Common myeloid progenitor, CD34-positive (primary cell): Measurements from ENCODE around the gene DSG1.
"Not testable (repeated sequence)": the region's sequence is repeated elsewhere in the genome, so short reads cannot be mapped to it uniquely, and the experiment has no call there.

Experiments used
- CTCF ChIA-PET: fragments of 350-600 bp; sonication (Branson Sonifier 250); formaldehyde crosslinking; loops from one replicate; lab custom pipeline; 2021; ENCODE audit warnings: antibody characterized with exemption; lab: Charles Lee
- POLR2A ChIA-PET: fragments of 350-600 bp; sonication (Branson Sonifier 250); formaldehyde crosslinking; loops from one replicate; lab custom pipeline; 2021; ENCODE audit warnings: antibody characterized with exemption; lab: Charles Lee
- DNase-seq, 3 donors: peaks; one replicate each; pipeline versions ENCODE4 v3.0.0 to v3.0.0-alpha.2; 2013
- H3K27ac ChIP-seq, 2 experiments: 1 replicate in 1 of 2; 2 replicates in 1 of 2; pipeline ENCODE4 v1.7.0; 2013; ENCODE audit warnings: inconsistent platforms in 2 of 2, low read length in 2 of 2, mild to moderate bottlenecking in 2 of 2, low read depth in 1 of 2, moderate library complexity in 1 of 2; ENCODE audit not compliant: severe bottlenecking in 2 of 2, insufficient read depth in 1 of 2, poor library complexity in 1 of 2
- H3K27me3 ChIP-seq, 5 experiments: replicated peaks in 2 of 5; 1 replicate in 3 of 5; 2 replicates in 2 of 5; pipeline versions ENCODE4 v1.6.1 to v1.7.0; 2013; ENCODE audit warnings: low read length in 4 of 5, mild to moderate bottlenecking in 2 of 5, moderate library complexity in 2 of 5, inconsistent platforms in 1 of 5; ENCODE audit not compliant: insufficient read depth in 5 of 5, control insufficient read depth in 4 of 5
- H3K36me3 ChIP-seq, 4 experiments: 1 replicate in 2 of 4; 2 replicates in 2 of 4; pipeline versions ENCODE4 v1.6.1 to v1.7.0; 2013; ENCODE audit warnings: low read length in 3 of 4, control low read depth in 1 of 4, mild to moderate bottlenecking in 1 of 4; ENCODE audit not compliant: control insufficient read depth in 4 of 4, insufficient read depth in 4 of 4
- H3K4me1 ChIP-seq, 4 experiments: 1 replicate in 3 of 4; 2 replicates in 1 of 4; pipeline versions ENCODE4 v1.6.1 to v1.7.1; 2013; ENCODE audit warnings: low read length in 3 of 4, mild to moderate bottlenecking in 3 of 4, control low read depth in 1 of 4, inconsistent platforms in 1 of 4, moderate library complexity in 1 of 4; ENCODE audit not compliant: control insufficient read depth in 4 of 4, insufficient read depth in 4 of 4; ENCODE audit errors: control extremely low read depth in 1 of 4
- H3K4me3 ChIP-seq, 7 experiments: 1 replicate in 4 of 7; 2 replicates in 3 of 7; pipeline versions ENCODE4 v1.5.1 to v1.7.0; 2013; ENCODE audit warnings: mild to moderate bottlenecking in 7 of 7, low read length in 6 of 7, moderate library complexity in 6 of 7, inconsistent platforms in 2 of 7, low read depth in 2 of 7, control low read depth in 1 of 7; ENCODE audit not compliant: insufficient read depth in 4 of 7, control insufficient read depth in 1 of 7; ENCODE audit errors: extremely low read depth in 1 of 7
- H3K9me3 ChIP-seq, 5 experiments: 1 replicate in 4 of 5; 2 replicates in 1 of 5; pipeline versions ENCODE4 v1.6.1 to v1.7.1; 2013; ENCODE audit warnings: low read length in 4 of 5, mild to moderate bottlenecking in 2 of 5, inconsistent platforms in 1 of 5, low read depth in 1 of 5, moderate library complexity in 1 of 5; ENCODE audit not compliant: control insufficient read depth in 4 of 5, insufficient read depth in 2 of 5; ENCODE audit errors: control extremely low read depth in 1 of 5
- WGBS: methylation state at CpG from one replicate; pipeline ENCODE4 v1.1.5; 2013; ENCODE audit not compliant: insufficient coverage; 5-methylcytosine and 5-hydroxymethylcytosine counted together

Gene DSG1

GRCh38 chr18:31278609-31279071 lies 39.3 kb upstream of the DSG1 start:
- Histone ChIP-seq H3K36me3 (no peaks in the 10 kb centered on the region), H3K4me1 (no peaks in the 10 kb centered on the region), H3K27ac (no peak overlapping the region), H3K9me3 (no peaks in the 10 kb centered on the region), H3K4me3 (no peak overlapping the region), H3K27me3 (peaks cover 0 to 2% (median 0%) of the 10 kb centered on the region in 5 experiments)
- ChIA-PET POLR2A (no interaction called here), CTCF (no interaction called here)
- DNase-seq: no peak
- 100% methylated on average over 1 of the region's 1 CpG for WGBS

- POLR2A ChIA-PET: no interaction called here
- 90% methylated on average over 1 of the region's 2 CpGs for WGBS
- H3K4me1 ChIP-seq: no peaks in the 10 kb centered on the region
These were observed 37.5 kb upstream of the DSG1 start for GRCh38 chr18:31280502-31280901.

GRCh38 chr18:31281437-31281836 lies 36.5 kb upstream of the DSG1 start:
- no peaks in the 10 kb centered on the region for H3K9me3 ChIP-seq
- H3K36me3 ChIP-seq: no peaks in the 10 kb centered on the region
- ChIA-PET CTCF (no interaction called here), POLR2A (no interaction called here)
- H3K27ac ChIP-seq: no peak overlapping the region
- H3K4me1 ChIP-seq: no peaks in the 10 kb centered on the region
- no peak overlapping the region for H3K4me3 ChIP-seq
- H3K27me3 ChIP-seq: peaks cover 0 to 2% (median 0%) of the 10 kb centered on the region in 5 experiments
- DNase-seq: no peak

More at GRCh38 chr18:31280502-31280901, 37.5 kb upstream of the DSG1 start:
- Histone ChIP-seq H3K27me3 (peaks cover 0 to 2% (median 0%) of the 10 kb centered on the region in 5 experiments), H3K36me3 (no peaks in the 10 kb centered on the region), H3K9me3 (no peaks in the 10 kb centered on the region), H3K4me3 (no peak overlapping the region), H3K27ac (no peak overlapping the region)
- CTCF ChIA-PET: no interaction called here
- no peak for DNase-seq

GRCh38 chr18:31289446-31289845 lies 28.5 kb upstream of the DSG1 start:
- H3K9me3 ChIP-seq: peaks cover 0 to 18% (median 2%) of the 10 kb centered on the region in 5 experiments
- CTCF ChIA-PET, H3K4me1 ChIP-seq, H3K27me3 ChIP-seq, POLR2A ChIA-PET, H3K36me3 ChIP-seq, DNase-seq, H3K27ac ChIP-seq, H3K4me3 ChIP-seq: not testable (repeated sequence)
- 100% methylated on average over 3 of the region's 3 CpGs for WGBS

GRCh38 chr18:31291688-31292087 lies 26.3 kb upstream of the DSG1 start:
- ChIA-PET CTCF (no interaction called here), POLR2A (no interaction called here)
- H3K27ac ChIP-seq: no peak overlapping the region

GRCh38 chr18:31294199-31294747 lies 23.7 kb upstream of the DSG1 start:
- H3K9me3 ChIP-seq: peaks cover 0 to 18% (median 2%) of the 10 kb centered on the region in 5 experiments
- no peaks in the 10 kb centered on the region for H3K27me3 ChIP-seq
- H3K4me1 ChIP-seq: no peaks in the 10 kb centered on the region
- POLR2A ChIA-PET: no interaction called here
- DNase-seq: no peak
- no peak overlapping the region for H3K4me3 ChIP-seq
- CTCF ChIA-PET: no interaction called here
- no peaks in the 10 kb centered on the region for H3K36me3 ChIP-seq
- H3K27ac ChIP-seq: no peak overlapping the region
- 100% methylated on average over 2 of the region's 5 CpGs for WGBS

More at GRCh38 chr18:31291688-31292087, 26.3 kb upstream of the DSG1 start:
- Histone ChIP-seq H3K27me3 (no peaks in the 10 kb centered on the region), H3K9me3 (peaks cover 0 to 18% (median 2%) of the 10 kb centered on the region in 5 experiments), H3K4me3 (no peak overlapping the region), H3K36me3 (no peaks in the 10 kb centered on the region), H3K4me1 (no peaks in the 10 kb centered on the region)
- no peak for DNase-seq

GRCh38 chr18:31297248-31297647 lies 20.7 kb upstream of the DSG1 start:
- no CpG with 5 or more reads among the region's 2 CpGs for WGBS
- Histone ChIP-seq H3K4me3 (no peak overlapping the region), H3K36me3 (no peaks in the 10 kb centered on the region), H3K9me3 (peaks cover 0 to 5% (median under 1%) of the 10 kb centered on the region in 5 experiments), H3K27ac (no peak overlapping the region), H3K27me3 (no peaks in the 10 kb centered on the region), H3K4me1 (no peaks in the 10 kb centered on the region)
- ChIA-PET POLR2A (no interaction called here), CTCF (no interaction called here)
- DNase-seq: no peak
